IPS-NIHi11 (cell line): ENCODE data around the gene SERTAD4.
A peak's percentile ranks its signal among the peaks of the same experiment; 100 is the strongest.

ENCODE experiments used
- DNase-seq: peaks from one replicate; pipeline ENCODE4 v3.0.0; 2012; ENCODE audit warnings: mixed read lengths, low spot score

SERTAD4 gene

GRCh38 chr1:210233216-210233494, 559 bp downstream of the SERTAD4 start:
- DNase-seq = peak; percentile 23

- DNase-seq = peak; percentile 60
Measured at GRCh38 chr1:210233495-210234328, 1.1 kb downstream of the SERTAD4 start.

GRCh38 chr1:210234329-210234757, 1.7 kb downstream of the SERTAD4 start:
- no peak for DNase-seq

GRCh38 chr1:210235363-210236053, 2.9 kb downstream of the SERTAD4 start:
- DNase-seq = no peak

- no peak for DNase-seq
Measured at GRCh38 chr1:210236386-210236839, 3.8 kb downstream of the SERTAD4 start.

- DNase-seq = no peak
Measured at GRCh38 chr1:210236840-210237409, 4.3 kb downstream of the SERTAD4 start.

- DNase-seq = no peak
Measured at GRCh38 chr1:210237479-210237878, 4.9 kb downstream of the SERTAD4 start.

- no peak for DNase-seq
Measured at GRCh38 chr1:210237981-210238380, 5.4 kb downstream of the SERTAD4 start.

GRCh38 chr1:210239349-210240111, 6.9 kb downstream of the SERTAD4 start:
- DNase-seq = no peak

GRCh38 chr1:210241121-210241520, 8.5 kb downstream of the SERTAD4 start:
- no peak for DNase-seq

GRCh38 chr1:210244746-210245367, 12.3 kb downstream of the SERTAD4 start:
- DNase-seq = no peak

GRCh38 chr1:210246447-210246846, 13.9 kb downstream of the SERTAD4 start:
- no peak for DNase-seq

GRCh38 chr1:210248341-210248740, 15.7 kb downstream of the SERTAD4 start:
- DNase-seq = no peak

- DNase-seq = peak; percentile 68
Measured at GRCh38 chr1:210250665-210250997, 18.0 kb downstream of the SERTAD4 start.

GRCh38 chr1:210250998-210251679, 18.5 kb downstream of the SERTAD4 start:
- peak; percentile 78 for DNase-seq

GRCh38 chr1:210251680-210252490, 19.3 kb downstream of the SERTAD4 start:
- DNase-seq = peak; percentile 52

- peak; percentile 80 for DNase-seq
Measured at GRCh38 chr1:210252621-210253051, 20.0 kb downstream of the SERTAD4 start.

GRCh38 chr1:210254298-210254697, 21.7 kb downstream of the SERTAD4 start:
- DNase-seq = no peak

GRCh38 chr1:210257698-210258529, 25.3 kb downstream of the SERTAD4 start:
- DNase-seq = no peak

- DNase-seq = no peak
Measured at GRCh38 chr1:210259561-210259960, 27.0 kb downstream of the SERTAD4 start.
